GM19324 (cell line): Measurements from ENCODE around the gene MMP17.

ENCODE experiments used
- ATAC-seq: cut with Tn5 transposase; IDR thresholded peaks from one replicate; pipeline ENCODE4 v1.9.1; 2021; ENCODE audit warnings: mild to moderate bottlenecking, moderate library complexity; ENCODE audit not compliant: unreplicated experiment, low FRiP score

The MMP17 gene

GRCh38 chr12:131829791-131830334 is 1.7 kb downstream of the MMP17 start:
- ATAC-seq = no peak

GRCh38 chr12:131830335-131830913 is 2.2 kb downstream of the MMP17 start:
- no peak for ATAC-seq

- no peak for ATAC-seq
Observed at GRCh38 chr12:131830914-131831571, 2.9 kb downstream of the MMP17 start.

GRCh38 chr12:131831635-131832041 is 3.4 kb downstream of the MMP17 start:
- no peak for ATAC-seq

GRCh38 chr12:131832321-131833231 is 4.4 kb downstream of the MMP17 start:
- ATAC-seq = no peak

- no peak for ATAC-seq
Observed at GRCh38 chr12:131833288-131833895, 5.2 kb downstream of the MMP17 start.

GRCh38 chr12:131833896-131834641 is 5.9 kb downstream of the MMP17 start:
- no peak for ATAC-seq

GRCh38 chr12:131834798-131835615 is 6.8 kb downstream of the MMP17 start:
- ATAC-seq = no peak

GRCh38 chr12:131835616-131836171 is 7.5 kb downstream of the MMP17 start:
- ATAC-seq = no peak

GRCh38 chr12:131836193-131836592 is 8.0 kb downstream of the MMP17 start:
- no peak for ATAC-seq

- no peak for ATAC-seq
Observed at GRCh38 chr12:131836714-131837397, 8.7 kb downstream of the MMP17 start.

GRCh38 chr12:131840643-131841416 is 12.6 kb downstream of the MMP17 start:
- no peak for ATAC-seq

- ATAC-seq = no peak
Observed at GRCh38 chr12:131841547-131841946, 13.4 kb downstream of the MMP17 start.

GRCh38 chr12:131842169-131842568 is 14.0 kb downstream of the MMP17 start:
- no peak for ATAC-seq

GRCh38 chr12:131843527-131843926 is 15.3 kb downstream of the MMP17 start:
- no peak for ATAC-seq

GRCh38 chr12:131844140-131844539 is 15.9 kb downstream of the MMP17 start:
- ATAC-seq = no peak

GRCh38 chr12:131844656-131845055 is 16.5 kb downstream of the MMP17 start:
- ATAC-seq = no peak

GRCh38 chr12:131845121-131845520 is 16.9 kb downstream of the MMP17 start:
- ATAC-seq = no peak
